ENCODE measurements around the gene ASMTL.

- TF ChIP-seq, protein P1, sequence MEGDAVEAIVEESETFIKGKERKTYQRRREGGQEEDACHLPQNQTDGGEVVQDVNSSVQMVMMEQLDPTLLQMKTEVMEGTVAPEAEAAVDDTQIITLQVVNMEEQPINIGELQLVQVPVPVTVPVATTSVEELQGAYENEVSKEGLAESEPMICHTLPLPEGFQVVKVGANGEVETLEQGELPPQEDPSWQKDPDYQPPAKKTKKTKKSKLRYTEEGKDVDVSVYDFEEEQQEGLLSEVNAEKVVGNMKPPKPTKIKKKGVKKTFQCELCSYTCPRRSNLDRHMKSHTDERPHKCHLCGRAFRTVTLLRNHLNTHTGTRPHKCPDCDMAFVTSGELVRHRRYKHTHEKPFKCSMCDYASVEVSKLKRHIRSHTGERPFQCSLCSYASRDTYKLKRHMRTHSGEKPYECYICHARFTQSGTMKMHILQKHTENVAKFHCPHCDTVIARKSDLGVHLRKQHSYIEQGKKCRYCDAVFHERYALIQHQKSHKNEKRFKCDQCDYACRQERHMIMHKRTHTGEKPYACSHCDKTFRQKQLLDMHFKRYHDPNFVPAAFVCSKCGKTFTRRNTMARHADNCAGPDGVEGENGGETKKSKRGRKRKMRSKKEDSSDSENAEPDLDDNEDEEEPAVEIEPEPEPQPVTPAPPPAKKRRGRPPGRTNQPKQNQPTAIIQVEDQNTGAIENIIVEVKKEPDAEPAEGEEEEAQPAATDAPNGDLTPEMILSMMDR (IDR thresholded peaks at IDR 0.05; ENCODE audit: insufficient read depth, low read length, poor library complexity, severe bottlenecking) = no peak
- TF ChIP-seq EZH2phosphoT487 (conservative IDR thresholded peaks at IDR 0.05; ENCODE audit: low read length) = no peak
Measured at GRCh38 chrX:1359477-1359873, 93.2 kb downstream of the ASMTL start.

Data from SU-DHL-6 (cell line).